ENCODE results near the gene JAKMIP1.

Gene JAKMIP1

DNA sequence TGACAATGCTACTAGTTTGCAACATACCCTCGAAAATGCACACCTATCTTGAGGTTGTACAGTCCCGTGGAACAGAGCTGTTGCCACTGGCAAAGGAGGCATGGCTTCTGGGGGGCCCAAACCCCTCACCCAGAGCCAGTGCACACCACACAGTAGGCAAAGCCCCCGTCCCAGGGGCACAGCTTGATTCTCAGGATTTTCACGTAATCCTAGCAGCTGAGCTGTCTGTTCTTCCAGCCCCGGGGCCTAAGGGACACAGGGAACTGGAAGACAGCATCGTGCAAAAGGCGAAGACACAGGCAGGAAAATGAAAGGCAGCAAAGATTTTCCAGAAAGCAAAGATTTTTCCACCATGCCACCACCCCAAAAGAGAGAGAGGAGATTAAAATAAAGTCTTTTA lies 77.2 kb downstream of the JAKMIP1 start:
- Histone ChIP-seq H3K27me3 (ENCODE audit: insufficient read depth, low read length, poor library complexity, severe bottlenecking) (no peaks in the 10 kb centered on the region), H3K4me2 (ENCODE audit: low read depth, low read length, poor library complexity, severe bottlenecking) (no peak overlapping the region), H3K9ac (ENCODE audit: low read depth, low read length, poor library complexity, severe bottlenecking) (no peak overlapping the region), H3K9me2 (replicated peaks; ENCODE audit: low read depth, low read length) (no peaks in the 10 kb centered on the region), H3K9me3 (ENCODE audit: insufficient read depth, low read depth, low read length) (no peaks in the 10 kb centered on the region; the same call in 1 of the 2 replicates), H3F3A (ENCODE audit: low read depth) (no peaks in the 10 kb centered on the region), H3K4me3 (ENCODE audit: low read length, poor library complexity, severe bottlenecking) (no peak overlapping the region), H3K36me3 (ENCODE audit: insufficient read depth, low read length) (no peaks in the 10 kb centered on the region), H2AFZ (ENCODE audit: low read length) (no peak overlapping the region), H4K20me1 (ENCODE audit: insufficient read depth, low read length, poor library complexity, severe bottlenecking) (no peaks in the 10 kb centered on the region), H3K79me2 (ENCODE audit: insufficient read depth, low read length) (no peaks in the 10 kb centered on the region), H3K4me1 (ENCODE audit: insufficient read depth, low read length, poor library complexity, severe bottlenecking) (no peaks in the 10 kb centered on the region)
- TF ChIP-seq, protein P1, sequence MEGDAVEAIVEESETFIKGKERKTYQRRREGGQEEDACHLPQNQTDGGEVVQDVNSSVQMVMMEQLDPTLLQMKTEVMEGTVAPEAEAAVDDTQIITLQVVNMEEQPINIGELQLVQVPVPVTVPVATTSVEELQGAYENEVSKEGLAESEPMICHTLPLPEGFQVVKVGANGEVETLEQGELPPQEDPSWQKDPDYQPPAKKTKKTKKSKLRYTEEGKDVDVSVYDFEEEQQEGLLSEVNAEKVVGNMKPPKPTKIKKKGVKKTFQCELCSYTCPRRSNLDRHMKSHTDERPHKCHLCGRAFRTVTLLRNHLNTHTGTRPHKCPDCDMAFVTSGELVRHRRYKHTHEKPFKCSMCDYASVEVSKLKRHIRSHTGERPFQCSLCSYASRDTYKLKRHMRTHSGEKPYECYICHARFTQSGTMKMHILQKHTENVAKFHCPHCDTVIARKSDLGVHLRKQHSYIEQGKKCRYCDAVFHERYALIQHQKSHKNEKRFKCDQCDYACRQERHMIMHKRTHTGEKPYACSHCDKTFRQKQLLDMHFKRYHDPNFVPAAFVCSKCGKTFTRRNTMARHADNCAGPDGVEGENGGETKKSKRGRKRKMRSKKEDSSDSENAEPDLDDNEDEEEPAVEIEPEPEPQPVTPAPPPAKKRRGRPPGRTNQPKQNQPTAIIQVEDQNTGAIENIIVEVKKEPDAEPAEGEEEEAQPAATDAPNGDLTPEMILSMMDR (conservative IDR thresholded peaks at IDR 0.05; ENCODE audit: low read length) = no peak
- no peak for TF ChIP-seq EZH2phosphoT487 (IDR thresholded peaks at IDR 0.05; ENCODE audit: borderline replicate concordance)

- no peak overlapping the region for H2AFZ ChIP-seq (ENCODE audit: low read length)
- H4K20me1 ChIP-seq (ENCODE audit: insufficient read depth, low read length, poor library complexity, severe bottlenecking) = no peaks in the 10 kb centered on the region
- H3F3A ChIP-seq (ENCODE audit: low read depth) = no peaks in the 10 kb centered on the region
- H3K4me2 ChIP-seq (ENCODE audit: low read depth, low read length, poor library complexity, severe bottlenecking) = no peak overlapping the region
- H3K4me1 ChIP-seq (ENCODE audit: insufficient read depth, low read length, poor library complexity, severe bottlenecking) = no peaks in the 10 kb centered on the region
- no peak for TF ChIP-seq EZH2phosphoT487 (IDR thresholded peaks at IDR 0.05; ENCODE audit: borderline replicate concordance)
- TF ChIP-seq, protein P1 (conservative IDR thresholded peaks at IDR 0.05; ENCODE audit: low read length) = no peak
- H3K9me3 ChIP-seq (ENCODE audit: insufficient read depth, low read depth, low read length) = no peaks in the 10 kb centered on the region; the same call in 1 of the 2 replicates
- no peaks in the 10 kb centered on the region for H3K36me3 ChIP-seq (ENCODE audit: insufficient read depth, low read length)
- H3K4me3 ChIP-seq (ENCODE audit: low read length, poor library complexity, severe bottlenecking) = no peak overlapping the region
- no peak overlapping the region for H3K9ac ChIP-seq (ENCODE audit: low read depth, low read length, poor library complexity, severe bottlenecking)
- H3K79me2 ChIP-seq (ENCODE audit: insufficient read depth, low read length) = no peaks in the 10 kb centered on the region
- no peaks in the 10 kb centered on the region for H3K9me2 ChIP-seq (replicated peaks; ENCODE audit: low read depth, low read length)
- H3K27me3 ChIP-seq (ENCODE audit: insufficient read depth, low read length, poor library complexity, severe bottlenecking) = no peaks in the 10 kb centered on the region
Observed at GRCh38 chr4:6122496-6122895, 77.9 kb downstream of the JAKMIP1 start.

- TF ChIP-seq EZH2phosphoT487 (IDR thresholded peaks at IDR 0.05; ENCODE audit: borderline replicate concordance) = no peak
- TF ChIP-seq, protein P1 (conservative IDR thresholded peaks at IDR 0.05; ENCODE audit: low read length) = no peak
- no peaks in the 10 kb centered on the region for H4K20me1 ChIP-seq (ENCODE audit: insufficient read depth, low read length, poor library complexity, severe bottlenecking)
Observed at GRCh38 chr4:6121941-6122340, 78.4 kb downstream of the JAKMIP1 start.

More at GRCh38 chr4:6121941-6122340, 78.4 kb downstream of the JAKMIP1 start:
- H3K9me2 ChIP-seq (replicated peaks; ENCODE audit: low read depth, low read length) = no peaks in the 10 kb centered on the region
- no peak overlapping the region for H2AFZ ChIP-seq (ENCODE audit: low read length)
- no peak overlapping the region for H3K4me2 ChIP-seq (ENCODE audit: low read depth, low read length, poor library complexity, severe bottlenecking)
- no peaks in the 10 kb centered on the region; the same call in 1 of the 2 replicates for H3K9me3 ChIP-seq (ENCODE audit: insufficient read depth, low read depth, low read length)
- H3K4me1 ChIP-seq (ENCODE audit: insufficient read depth, low read length, poor library complexity, severe bottlenecking) = no peaks in the 10 kb centered on the region
- no peaks in the 10 kb centered on the region for H3F3A ChIP-seq (ENCODE audit: low read depth)
- H3K4me3 ChIP-seq (ENCODE audit: low read length, poor library complexity, severe bottlenecking) = no peak overlapping the region
- H3K9ac ChIP-seq (ENCODE audit: low read depth, low read length, poor library complexity, severe bottlenecking) = no peak overlapping the region
- H3K27me3 ChIP-seq (ENCODE audit: insufficient read depth, low read length, poor library complexity, severe bottlenecking) = no peaks in the 10 kb centered on the region
- H3K36me3 ChIP-seq (ENCODE audit: insufficient read depth, low read length) = no peaks in the 10 kb centered on the region
- no peaks in the 10 kb centered on the region for H3K79me2 ChIP-seq (ENCODE audit: insufficient read depth, low read length)

Measured in Loucy (cell line).